ENCODE data around the gene GLYAT.
"Not testable (repeated sequence)": the region's sequence is repeated elsewhere in the genome, so short reads cannot be mapped to it uniquely, and the experiment has no call there.

GLYAT gene

DNA sequence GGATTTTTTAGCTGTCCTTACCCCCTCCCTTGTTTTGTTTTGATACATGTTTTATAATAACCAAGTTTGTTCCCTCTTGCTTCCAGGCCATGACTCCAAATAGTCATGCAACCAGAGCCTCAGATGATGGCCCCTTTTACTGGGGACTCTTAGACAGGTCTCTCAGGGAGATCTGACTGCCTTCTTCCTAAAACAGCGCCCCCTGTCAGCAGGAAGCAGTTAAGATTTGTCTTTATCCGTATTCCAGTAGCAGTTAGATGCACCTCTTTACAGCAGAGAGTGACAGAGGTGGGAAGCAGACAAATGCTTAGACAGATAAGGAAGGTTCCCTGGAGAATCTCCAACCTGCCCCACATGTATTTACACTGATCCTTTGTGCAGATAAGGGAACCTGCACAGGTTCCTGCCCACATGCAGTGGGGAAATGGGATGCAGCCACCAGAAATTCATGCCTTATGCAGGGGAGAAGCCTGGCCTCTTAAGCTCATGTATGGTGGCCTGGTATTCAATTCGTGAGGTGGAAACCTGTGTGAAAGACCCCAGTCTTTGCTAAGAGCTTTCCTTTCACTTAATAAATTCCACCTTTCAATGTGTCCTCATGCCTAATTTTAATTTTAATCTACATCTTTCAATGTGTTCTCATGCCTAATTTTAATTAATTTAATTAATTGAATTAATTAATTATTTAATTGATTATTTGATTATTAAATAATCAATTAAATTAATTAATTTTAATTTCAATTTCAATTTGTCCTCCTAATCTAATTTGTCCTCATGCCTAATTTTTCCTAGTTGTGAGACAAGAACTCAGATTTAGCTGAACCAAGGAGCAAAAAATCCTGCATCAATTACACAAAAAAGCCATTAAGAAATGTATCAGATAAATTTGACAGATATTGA lies 11.5 kb upstream of the GLYAT start:
- no peak for DNase-seq

- DNase-seq: no peak
Measured at GRCh38 chr11:58742140-58742539, 10.4 kb upstream of the GLYAT start.

DNA sequence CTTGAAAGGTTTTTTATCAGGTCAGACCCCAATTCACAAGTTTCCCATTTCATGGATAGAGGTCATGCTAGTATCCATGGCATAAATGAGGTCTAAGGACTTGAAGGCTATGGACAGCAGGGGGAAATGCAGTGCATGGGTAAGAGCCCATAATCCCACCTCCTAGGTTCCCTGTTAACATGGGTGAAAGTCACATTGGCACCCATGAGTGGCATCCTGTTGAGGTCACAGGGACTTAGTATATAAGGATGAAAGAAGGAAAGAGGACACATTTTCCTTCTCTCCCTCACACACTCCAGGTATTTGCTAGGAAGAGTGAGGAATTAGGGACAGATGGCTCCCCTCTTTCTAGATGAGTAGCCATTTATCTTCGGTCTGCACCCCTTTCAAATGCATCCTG lies 9.4 kb upstream of the GLYAT start:
- no peak for DNase-seq

GRCh38 chr11:58740447-58740846 lies 8.7 kb upstream of the GLYAT start:
- DNase-seq: no peak

- DNase-seq: no peak
Measured at GRCh38 chr11:58739725-58740430, 8.1 kb upstream of the GLYAT start.

DNA sequence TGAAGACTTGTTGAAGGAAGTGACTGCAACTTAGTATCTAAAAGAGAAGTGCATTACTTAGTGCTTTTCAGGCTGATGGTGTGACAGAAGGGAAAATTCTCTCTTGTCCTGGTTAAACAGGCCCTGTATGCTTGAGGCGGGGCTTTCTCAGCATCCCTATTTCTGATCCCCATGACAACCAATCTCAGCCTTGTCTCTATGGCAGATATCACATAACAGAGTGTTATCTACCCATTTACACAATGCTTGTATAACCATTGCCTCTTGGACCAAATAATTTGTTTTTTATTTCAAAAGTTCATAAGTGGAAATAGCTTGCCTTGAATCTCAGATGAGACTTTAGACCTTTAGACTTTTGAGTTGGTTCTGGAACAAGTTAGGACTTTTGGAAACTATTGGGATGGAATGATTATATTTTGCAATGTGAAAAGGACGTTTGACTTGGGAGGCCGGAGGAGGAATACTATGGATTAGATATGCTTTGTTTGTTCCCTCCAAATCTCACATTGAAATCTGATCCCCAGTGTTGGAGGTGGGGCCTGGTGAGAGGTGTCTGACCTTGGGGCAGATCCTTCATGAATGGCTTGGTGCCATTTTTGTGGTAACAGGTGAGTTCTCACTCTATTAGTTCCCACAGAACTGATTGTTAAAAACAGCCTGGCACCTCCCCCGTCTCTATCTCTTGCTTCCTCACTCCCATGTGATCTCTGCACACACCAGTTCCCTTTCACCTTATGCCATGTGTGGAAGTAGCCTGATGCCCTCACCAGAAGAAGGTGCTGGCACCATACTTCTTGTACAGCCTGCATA lies 3.1 kb upstream of the GLYAT start:
- DNase-seq: no peak

- DNase-seq: no peak
Measured at GRCh38 chr11:58730507-58731089, 1.1 kb downstream of the GLYAT start.

DNA sequence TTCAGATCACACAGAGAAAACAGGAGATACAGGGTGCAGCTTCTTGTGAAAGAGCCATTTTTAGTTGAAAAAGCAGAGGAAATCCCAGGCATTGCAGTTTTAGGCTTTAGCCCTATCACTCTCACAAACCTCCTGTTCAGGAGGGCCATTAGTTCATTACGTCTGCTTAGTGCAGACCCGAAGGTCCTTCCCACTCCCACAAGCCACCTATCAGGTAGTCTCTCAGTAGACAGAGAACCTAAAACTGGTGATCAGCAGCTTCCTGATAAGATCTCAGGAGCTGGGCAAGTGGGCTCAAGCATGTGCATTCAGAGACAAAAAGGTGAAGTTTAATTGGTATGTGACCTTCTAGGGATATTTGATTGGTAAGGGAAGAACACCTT lies 4.3 kb downstream of the GLYAT start:
- no peak for DNase-seq

DNA sequence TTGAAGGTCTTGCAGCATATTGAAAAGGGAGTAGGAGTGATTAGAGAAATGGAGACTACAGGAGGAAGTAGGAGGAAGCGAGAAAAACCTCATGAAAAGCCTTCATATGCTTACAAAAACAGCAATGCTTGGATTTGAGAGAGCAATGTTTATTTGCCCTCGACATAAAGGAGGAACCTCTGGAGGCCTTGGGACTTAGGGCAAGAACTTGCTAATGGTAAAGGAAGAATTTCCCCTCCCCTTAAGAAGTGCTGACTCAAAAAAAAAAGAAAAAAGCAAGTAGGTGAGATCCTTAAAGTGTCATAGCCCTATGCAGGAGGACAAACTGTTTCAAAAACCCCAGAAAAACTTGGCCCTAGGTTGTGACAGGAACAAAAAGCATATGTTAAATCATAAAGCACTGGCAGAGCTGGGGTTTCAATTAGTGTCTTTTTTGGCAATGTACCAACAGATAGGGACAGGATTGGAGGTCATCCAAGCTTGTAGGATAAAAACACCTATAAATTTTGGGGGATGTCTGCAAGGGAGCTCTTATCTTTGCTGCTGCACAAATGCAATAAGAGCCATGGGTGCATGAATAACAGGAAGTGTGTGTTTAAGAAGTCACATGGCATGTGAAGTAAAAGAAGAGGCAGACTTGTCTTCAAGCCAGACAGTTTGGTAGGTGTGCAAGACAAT lies 4.9 kb downstream of the GLYAT start:
- peak; percentile 4 for DNase-seq

DNA sequence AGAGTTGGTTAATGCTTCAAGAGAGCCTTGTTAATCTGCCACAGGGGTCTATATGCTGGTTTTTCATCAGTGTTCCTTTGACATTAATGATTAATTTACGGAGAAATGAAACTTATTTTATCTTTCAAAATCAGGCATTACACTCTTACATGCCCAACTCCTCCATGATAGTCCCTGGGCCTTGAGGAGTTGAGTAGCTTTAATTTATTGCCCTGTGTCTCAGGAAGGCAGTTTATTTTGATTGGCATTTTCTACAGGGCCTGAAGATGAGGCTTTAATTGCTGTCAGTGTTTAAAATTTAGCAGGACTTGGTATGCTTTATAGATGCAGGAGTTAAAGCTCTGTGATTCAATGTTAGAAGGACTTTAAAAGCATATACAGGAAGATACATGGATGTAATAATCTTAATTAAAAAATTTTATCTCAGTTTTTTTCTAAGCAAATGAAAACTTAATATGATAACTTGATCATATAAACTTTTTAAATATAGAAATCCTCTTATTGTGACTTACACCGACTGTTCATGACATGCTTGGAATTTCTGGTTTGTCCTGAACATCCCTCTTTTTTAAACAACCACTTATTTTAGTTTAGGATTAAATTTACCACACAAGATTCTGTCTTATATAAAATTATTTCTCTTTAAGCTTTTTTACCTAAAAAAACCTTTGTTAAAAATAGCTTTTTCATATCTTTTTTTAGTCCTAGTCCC lies 12.2 kb downstream of the GLYAT start:
- DNase-seq: no peak

DNA sequence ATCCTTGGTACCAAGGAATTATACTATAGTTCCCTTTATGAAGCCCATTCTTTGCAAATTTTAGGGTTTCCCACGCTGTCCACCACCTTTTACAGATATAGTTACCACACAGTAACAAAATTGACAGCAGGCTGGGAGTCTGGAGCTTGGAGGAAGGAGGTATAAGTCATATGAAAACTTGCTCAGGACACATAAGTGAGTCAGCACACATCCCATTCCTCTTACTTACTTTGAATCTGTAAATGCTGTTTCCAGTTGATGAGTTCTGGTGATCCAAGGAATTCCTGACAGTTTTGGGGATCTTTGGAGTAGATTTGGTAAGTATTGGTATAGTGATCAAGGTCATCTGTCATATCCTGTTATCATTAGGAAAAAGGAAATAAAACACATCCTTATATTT lies 19.2 kb downstream of the GLYAT start:
- no peak for DNase-seq

- DNase-seq: no peak
Measured at GRCh38 chr11:58711832-58712231, 19.9 kb downstream of the GLYAT start.

GRCh38 chr11:58707767-58708166 lies 24.0 kb downstream of the GLYAT start:
- DNase-seq: no peak

DNA sequence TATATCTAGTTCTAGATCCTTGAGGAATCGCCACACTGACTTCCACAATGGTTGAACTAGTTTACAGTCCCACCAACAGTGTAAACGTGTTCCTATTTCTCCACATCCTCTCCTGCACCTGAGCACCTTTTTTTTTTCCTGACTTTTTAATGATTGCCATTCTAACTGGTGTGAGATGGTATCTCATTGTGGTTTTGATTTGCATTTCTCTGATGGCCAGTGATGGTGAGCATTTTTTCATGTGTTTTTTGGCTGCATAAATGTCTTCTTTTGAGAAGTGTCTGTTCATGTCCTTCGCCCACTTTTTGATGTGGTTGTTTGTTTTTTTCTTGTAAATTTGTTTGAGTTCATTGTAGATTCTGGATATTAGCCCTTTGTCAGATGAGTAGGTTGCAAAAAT lies 34.9 kb downstream of the GLYAT start:
- not testable (repeated sequence) for DNase-seq

GRCh38 chr11:58693026-58693425 lies 38.7 kb downstream of the GLYAT start:
- no peak for DNase-seq

DNA sequence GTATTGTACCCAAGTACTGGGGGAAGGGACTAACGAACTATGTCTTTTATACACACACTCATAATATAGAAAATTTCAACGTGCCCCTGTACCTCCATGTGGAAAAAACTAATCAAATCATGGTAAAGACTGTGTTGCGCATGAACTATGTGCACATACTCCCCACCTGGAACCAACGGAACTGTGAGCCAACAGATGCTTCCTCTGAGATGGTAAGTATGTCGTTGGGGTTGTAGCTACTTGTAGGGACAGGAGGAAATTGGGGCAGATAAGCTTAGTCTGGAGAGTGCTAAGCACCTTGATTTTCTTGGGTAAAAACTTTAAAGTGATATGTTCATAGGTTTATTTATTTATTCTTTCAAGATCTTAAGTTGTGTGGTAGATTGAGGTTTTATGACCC lies 40.1 kb downstream of the GLYAT start:
- no peak for DNase-seq

DNA sequence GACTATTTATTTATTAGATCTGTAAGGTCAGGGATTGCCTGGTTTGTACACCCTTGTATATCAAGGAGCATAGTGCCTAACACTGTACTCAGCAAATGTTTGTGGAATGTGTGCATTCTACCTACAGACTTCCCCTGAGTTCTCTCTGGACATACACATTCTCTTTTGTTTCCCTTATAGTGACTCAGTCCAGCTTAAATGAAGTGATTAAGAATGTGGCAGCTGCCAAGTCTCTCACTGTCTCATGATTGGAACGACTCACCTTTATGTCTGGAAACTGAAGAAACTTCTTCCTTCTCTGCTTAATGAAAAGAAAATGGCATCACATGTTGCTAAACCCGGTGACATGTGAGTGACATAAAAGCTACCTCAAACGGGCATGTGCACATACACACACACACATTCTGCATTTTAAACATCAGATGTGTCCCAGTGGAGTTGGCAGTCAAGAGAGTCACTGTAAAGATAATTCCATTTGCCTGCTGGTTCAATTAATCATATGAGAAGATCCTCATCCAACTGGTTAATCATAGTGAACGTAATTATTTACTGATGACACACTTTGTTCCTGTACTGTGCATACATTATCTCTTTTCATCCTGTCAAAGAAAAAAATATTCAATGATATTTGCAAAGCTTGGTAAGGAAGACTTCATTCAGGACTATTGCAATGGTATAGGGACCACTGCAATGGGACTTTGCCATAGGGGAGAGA lies 42.8 kb downstream of the GLYAT start:
- DNase-seq: no peak

- DNase-seq: no peak
Measured at GRCh38 chr11:58685973-58686722, 45.6 kb downstream of the GLYAT start.

- not testable (repeated sequence) for DNase-seq
Measured at GRCh38 chr11:58682660-58683059, 49.1 kb downstream of the GLYAT start.

GRCh38 chr11:58677536-58677935 lies 54.2 kb downstream of the GLYAT start:
- not testable (repeated sequence) for DNase-seq
